NCI-H2227 treated with DMSO at 0.1 percent for 48 hours (cell line): ENCODE data around the gene CDK10.

Experiments used
- DNase-seq: peaks from one replicate; lab custom pipeline; 2025; lab: John Stamatoyannopoulos, UW

CDK10 gene

DNA sequence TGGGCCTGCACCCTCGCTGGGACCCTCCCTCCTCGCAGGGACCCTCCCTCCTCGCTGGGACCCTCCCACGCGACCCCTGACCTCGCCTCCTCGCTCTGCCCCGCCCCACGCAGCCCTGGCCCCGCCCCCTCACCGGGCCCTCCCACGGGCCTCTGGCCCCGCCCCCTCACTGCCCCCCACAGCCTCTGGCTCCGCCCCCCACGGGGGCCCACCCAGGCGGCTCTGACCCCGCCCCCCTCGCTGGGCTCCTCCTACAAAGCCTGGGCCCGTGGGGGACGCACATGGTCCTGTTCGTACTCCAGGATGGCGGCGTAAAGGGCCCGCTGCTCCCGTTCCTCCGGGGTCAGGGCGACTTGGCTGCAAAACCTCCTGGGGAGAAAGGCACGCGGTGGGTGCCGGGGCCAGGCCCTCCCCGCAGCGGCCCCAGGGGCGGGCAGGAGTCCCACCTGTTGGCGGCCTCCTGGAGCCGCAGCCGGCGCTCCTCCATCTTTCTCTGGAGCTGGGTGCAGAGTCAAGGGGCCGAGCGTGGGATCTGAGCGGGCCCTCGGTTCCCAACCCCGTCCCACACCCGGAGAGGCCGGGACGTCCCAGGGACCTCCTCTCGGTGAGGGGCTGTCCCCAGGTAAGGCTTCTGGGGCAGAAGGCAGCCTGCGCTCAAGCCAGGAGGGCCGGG is 25.2 kb downstream of the CDK10 start:
- DNase-seq, result no peak

DNA sequence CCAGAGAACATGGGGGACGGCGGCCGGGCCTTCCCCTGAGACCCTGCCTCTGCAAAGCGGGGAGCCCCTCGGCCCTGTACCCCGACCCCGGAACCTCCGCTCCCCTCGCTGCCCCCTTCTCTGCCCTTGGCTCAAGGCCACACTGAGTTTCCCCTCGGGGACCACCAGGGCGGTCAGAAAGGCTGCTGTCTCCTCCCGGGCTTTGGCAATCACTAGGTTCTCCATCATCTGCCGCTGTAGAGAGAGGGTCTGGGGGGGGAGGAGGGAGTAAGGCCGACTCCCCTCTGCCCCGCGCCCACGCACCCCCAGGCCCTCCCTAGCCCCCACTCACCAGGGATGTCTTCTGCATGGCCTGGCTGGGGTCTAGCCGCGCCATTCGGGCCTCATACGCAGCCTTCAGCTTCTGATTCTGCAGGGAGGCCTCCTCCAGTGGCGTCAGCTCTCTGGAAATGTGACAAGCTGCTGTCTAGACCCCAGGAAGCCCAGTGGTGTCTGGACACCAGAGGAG is 25.8 kb downstream of the CDK10 start:
- DNase-seq, result no peak

DNA sequence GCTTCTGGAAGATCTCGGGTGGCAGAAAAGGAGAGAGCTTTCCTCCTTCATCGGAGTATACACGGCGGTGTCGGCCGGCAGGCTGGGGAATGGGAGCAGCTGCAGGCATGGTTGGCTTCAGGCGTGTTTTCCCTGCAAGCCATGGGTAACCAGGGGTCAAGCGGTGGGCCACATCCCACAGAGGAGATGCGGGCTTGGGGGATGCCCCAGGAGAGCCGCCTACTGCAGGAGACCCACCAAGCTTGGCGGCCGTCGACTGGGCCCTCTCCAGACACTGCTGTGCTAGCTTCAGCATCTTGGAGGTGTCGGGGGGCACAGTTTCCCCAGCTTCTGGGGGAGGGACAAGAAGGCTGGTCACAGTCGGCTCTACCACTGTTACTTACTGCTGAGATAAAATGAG is 30.0 kb downstream of the CDK10 start:
- DNase-seq, result no peak

DNA sequence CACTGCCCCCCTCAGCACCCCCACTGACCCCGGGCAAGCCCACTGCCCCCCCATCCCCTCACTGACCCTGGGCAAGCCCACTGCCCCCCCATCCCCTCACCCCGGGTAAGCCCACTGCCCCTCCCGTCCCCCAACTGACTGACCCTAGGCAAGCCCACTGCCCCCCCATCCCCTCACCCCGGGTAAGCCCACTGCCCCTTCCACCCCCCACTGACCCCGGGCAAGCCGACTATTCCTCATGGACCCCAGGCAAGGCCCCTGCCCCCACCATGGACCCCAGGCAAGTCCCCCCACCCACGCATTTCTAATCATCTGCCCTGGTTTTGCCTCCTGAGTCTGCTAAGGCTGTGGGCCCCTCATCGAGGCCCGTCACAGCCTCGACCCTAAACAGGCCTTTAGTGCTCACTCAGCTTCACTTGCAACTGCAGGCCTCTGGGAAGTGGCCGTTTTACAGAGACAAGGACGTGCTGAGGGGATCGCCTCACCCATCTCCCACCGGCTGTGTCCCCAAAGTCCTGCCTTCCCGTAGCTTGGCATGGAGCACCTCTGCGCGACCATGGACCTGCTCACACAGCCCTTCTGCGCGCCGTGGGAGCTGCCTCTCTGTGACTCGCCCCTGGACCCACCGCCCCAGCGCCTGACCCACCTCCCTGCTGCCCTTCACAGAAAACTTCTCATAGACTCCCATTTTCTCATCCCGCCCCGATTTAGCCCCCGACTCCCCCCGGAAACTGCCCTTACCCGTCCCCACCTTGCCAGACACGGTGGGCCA is 30.6 kb downstream of the CDK10 start:
- no peak for DNase-seq

DNA sequence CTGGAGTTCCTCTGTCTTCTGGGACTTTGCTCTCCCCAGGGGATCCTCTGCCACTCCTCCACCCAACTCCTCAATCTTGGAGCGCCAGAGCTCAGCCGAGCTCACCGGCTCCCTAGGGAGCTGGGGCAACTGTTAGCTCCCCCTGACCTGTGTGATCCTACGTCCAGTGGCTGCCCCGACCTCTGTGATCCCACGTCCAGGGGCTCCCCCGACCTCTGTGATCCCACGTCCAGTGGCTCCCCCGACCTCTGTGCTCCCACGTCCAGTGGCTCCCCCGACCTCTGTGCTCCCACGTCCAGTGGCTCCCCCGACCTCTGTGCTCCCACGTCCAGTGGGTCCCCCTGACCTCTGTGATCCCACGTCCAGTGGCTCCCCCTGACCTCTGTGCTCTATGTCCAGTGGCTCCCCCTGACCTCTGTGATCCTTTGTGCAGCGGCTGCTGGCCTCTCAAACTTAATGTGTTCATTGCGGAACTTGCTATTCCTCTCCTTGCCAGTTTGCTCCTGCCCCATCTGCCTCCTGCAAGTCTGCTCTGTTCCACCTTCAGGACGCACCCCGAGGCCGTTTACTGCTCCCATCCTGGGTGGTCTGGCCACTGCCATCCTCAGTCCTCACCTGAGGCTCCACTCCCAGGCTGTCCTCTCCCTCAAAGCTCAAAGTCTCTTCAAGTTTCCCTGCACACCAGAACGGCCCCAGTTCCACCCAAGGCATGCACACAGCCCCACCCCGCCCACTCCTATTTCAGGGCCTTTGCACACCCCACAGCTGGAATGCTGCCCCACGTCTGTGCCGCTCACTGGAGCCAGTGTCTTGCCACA is 31.4 kb downstream of the CDK10 start:
- DNase-seq, result no peak

DNA sequence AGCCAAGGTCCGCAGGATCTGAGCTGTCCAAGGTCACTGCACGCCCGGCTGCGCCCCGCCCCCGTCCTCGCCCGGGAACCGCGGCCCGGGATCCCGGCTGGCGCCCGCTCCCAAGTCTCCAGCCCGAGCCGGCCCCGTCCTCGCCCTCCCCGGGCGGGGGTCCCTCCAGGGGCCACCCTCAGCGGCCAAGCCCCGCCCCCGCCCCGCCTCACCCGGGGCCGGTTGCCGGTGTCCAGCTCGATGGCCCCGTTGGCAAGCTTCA is 34.0 kb downstream of the CDK10 start:
- DNase-seq, result no peak

DNA sequence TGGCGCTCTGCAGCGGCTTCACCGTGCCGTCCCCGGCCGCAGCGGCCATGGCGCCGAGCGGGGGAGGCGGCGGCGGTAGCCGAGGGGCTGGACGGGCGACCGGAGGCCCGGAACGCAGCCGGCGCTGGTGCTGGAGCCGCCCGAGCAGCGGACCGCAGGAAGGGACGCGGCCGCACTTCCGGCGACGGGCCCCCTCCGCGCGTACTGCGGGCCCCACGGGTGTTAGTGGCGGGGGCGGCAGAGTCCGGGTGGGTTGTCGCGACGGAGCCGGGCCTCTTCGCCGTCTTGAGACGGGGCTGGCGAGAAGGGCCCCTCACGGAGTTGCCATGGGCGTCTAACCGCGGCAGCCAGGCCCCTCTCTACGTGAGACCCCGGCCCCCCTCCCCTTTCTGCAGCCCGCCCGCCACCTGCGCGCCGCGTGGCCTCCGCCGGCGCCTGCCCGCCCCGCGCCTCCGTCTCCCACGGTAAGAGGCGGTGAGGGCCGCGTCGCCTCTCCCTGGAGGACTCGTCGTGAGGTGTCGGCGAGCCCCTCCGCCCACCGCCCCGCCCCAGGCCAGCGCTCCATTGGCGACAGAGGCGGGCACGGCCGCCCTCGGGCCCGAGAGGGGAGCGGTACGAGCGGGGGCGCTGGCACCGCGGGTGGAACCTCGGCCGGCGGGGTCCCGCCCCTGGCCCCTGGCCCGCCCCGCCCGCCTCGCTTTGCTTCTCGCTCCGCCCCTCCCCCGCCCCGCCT is 34.5 kb downstream of the CDK10 start, which contains the start of the genes VPS9D1 and ZNF276:
VPS9D1 (minus strand) TSS at position 86 of the 733 bp plus-strand sequence; CDS start at position 49, 37 bp downstream.
ZNF276 (plus strand) TSS at position 725 of the 733 bp plus-strand sequence. CDS start 104 bp downstream, outside the sequence.
- DNase-seq, result peak; percentile 65

DNA sequence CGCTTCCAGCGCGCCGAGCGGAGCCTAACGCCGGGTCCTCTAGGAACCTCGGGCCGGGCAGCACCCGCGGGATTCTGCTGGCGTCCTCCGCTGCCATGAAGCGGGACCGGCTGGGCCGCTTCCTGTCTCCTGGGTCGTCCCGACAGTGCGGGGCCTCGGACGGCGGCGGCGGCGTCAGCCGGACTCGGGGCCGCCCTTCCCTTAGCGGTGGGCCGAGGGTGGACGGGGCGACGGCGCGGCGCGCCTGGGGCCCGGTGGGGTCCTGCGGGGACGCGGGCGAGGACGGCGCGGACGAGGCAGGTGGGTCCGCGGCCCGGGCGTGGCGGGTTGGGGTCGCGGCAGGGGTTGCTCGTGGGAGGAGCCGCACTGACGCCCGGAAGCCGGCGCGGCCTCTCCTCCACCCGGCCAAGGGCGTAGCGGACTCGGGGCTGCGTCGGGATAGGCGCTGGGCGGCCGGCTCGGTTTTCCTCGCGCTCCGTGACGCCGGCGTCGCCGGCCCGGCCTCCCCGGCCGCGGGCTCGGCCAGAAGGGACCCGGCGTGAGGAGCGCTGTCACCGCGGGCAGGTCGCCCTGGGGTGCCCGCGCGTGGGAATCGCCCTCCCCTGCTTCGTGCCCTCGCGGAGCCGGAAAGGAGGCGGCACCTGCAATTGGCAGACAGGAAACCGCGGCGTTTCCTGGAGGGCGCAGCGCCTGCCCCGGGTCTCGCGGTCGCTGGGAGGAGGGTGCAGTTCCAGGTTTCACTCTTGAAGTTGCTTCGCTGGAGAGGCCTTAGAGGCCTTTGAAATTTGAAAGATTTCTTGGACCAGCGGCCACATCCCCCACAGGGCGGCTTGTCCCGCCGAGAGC is 35.3 kb downstream of the CDK10 start:
- DNase-seq, result no peak

DNA sequence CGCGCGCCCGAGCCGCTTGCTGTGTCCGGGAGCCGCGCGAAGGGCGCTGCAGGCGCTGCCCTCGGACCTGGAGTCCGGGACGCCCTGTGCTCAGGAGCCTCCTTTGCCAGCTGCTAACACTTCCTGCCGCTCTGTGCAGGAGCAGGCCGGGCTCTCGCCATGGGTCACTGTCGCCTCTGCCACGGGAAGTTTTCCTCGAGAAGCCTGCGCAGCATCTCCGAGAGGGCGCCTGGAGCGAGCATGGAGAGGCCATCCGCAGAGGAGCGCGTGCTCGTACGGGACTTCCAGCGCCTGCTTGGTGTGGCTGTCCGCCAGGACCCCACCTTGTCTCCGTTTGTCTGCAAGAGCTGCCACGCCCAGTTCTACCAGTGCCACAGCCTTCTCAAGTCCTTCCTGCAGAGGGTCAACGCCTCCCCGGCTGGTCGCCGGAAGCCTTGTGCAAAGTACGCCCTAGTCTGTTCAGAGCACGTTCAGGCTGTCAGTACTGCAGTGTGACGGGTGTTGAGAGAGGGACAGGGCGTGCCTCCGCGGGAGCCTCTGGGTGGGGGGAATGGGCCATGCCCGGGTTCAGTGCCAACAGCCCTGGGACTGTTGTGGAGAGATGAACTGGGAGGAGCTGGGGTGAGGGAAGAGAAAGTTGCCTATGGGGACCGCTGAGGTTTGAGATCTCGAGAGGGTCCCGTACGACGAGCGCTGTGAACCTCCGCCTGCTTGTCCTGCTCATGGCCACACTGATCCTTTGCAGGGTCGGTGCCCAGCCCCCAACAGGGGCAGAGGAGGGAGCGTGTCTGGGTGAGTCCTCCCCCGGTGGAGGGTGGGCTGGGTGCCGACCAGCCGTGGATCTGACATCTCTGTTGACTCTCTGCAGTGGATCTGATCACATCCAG is 36.1 kb downstream of the CDK10 start:
- peak; percentile 20 for DNase-seq

DNA sequence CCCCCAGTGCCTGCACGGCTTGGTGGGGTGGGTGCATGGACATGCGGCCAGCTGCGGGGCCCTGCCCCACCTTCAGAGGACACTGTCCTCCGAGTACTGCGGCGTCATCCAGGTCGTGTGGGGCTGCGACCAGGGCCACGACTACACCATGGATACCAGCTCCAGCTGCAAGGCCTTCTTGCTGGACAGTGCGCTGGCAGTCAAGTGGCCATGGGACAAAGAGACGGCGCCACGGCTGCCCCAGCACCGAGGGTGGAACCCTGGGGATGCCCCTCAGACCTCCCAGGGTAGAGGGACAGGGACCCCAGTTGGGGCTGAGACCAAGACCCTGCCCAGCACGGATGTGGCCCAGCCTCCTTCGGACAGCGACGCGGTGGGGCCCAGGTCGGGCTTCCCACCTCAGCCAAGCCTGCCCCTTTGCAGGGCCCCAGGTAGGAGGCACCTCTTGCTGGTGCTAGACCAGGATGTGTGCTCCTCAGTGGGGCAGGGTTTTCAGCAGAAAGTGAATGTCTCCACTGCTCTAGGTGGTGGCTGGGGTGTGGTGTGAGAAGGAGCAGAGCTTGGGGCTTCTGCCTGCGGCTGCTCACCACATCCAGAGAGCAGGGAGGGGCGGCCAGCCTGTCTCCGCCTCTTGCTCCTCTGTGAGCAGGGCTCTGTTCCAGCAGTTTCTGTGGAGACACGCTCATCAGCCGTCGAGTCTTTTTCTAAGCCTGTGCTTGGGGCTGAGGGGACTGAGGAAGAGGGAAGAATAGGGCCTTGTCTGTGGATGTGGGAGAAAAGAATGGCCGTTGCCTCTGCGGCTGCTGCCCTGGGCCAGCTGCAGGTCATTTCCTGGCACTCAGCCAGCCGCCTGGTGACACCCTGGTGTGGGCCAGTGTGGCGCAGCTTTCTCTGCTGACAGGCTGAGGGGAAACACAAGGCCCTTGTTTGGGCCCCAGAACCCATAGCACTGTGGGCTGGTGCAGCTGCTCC is 37.1 kb downstream of the CDK10 start:
- DNase-seq, result no peak

DNA sequence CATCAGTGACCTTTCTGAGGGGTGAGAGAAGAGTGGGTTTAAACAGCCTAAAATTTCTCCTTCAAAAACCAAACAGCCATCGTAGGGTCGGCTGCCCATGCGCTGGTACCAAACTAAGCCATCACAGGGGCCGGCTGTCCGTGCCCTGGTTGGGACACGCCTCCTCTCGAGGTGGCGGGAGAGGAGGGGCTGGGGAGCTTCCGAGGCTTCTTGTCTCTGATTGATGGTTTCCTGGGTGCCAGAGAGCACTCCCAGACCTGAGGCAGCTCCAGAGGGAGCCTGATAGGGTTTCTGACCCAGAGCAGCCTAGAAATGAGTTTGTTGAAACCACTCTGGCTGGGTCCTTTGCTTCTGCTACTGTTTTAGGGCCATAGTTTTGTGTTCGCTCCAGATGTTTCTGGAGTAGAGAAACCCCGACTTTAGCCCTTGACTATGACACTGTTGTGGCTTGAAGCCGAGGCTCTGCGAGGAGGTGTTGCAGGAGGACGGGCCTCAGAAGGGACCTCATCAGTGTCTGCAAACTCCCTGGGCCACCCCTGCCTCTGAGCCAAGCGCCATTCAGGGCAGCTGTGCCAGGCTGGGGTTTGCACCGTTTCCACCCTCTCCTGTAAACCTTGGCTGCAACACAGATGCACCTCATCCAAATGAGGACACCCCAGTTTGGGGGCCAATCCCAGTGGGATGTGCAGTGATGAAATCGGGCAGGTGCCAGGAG is 41.1 kb downstream of the CDK10 start:
- DNase-seq, result no peak

DNA sequence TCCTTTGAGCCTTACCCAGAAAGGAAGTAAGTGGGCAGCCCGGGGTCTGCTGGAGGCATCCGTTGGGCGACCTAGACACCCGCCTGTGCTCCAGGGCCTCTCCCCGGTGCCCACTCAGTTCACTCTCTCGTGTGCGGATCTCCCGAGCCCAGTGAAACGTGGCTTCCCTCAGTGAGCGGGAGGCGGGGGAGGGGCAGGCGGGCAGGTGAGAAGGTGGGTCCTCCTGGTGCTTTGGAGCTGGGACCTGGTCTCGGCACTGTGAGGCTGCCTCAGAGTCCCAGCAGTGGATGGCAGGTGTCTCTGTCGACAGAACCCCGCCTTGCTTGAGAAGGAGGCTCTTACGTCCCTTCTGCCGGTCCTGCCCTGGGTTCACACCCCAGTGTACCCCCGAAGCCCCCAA is 42.8 kb downstream of the CDK10 start:
- no peak for DNase-seq

DNA sequence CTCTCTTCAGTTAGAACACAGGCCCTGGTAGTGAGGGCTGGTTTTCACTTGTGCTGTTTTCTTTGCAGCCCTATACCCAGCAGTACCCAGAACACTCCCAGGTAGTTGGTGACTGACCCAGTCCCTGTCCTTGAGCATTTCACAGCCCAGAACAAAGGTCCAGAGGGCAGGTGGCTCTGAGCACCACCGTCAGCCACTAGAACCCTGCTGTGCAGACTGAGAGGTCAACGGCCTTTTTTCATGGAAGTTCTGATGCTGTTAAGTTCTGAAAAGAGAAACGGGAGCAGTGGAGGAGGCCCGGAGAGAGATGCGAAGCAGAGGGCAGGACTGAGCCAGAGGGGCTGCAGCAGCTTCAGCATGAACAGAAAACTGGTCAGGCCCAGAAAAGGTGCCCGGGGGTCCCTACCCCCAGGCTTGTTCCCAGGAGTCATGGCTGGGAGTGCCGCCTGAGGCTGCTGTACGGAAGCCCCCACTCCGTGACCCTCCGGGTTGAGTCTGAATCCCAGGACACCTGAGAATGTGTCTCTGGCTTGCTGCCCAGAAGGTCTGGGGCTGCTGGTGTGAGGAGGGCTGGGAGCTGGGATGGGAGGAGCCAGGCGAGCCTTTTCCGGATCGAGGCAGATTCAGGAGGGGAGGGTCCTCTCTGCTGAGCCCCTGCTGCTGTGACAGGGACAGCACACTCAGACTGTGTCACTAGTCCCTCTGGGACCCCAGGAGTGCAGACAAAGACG is 43.5 kb downstream of the CDK10 start:
- no peak for DNase-seq

DNA sequence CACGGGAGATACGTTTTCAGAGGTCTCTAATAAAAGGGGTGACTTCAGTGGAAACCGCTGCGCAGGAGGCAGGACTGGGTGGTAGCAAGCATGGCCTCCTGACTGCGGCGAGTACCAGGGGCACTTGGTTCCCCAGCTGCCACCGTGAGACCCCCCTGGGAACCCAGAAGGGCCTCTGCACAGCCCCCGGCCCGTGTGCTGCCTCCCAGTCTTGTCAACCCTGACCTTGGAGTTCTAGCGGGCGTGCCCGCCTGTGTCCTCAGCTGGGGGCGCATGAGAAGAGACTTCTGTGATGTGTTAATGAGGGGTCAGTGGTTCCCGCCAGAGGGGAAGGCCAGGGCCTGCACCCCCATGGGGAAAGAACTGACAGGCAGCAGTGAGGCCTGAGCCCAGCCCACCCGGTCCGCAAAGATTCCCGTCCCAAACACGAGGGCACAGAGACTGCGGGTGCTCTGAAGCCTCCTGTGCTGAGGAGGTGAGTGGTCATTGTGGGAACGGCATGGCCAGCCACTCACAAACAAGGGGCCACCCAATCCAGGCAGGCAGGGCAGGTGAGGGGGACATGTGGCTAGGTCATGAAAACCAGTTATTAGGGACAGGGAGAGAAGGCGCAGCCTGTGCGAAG is 44.2 kb downstream of the CDK10 start:
- no peak for DNase-seq

DNA sequence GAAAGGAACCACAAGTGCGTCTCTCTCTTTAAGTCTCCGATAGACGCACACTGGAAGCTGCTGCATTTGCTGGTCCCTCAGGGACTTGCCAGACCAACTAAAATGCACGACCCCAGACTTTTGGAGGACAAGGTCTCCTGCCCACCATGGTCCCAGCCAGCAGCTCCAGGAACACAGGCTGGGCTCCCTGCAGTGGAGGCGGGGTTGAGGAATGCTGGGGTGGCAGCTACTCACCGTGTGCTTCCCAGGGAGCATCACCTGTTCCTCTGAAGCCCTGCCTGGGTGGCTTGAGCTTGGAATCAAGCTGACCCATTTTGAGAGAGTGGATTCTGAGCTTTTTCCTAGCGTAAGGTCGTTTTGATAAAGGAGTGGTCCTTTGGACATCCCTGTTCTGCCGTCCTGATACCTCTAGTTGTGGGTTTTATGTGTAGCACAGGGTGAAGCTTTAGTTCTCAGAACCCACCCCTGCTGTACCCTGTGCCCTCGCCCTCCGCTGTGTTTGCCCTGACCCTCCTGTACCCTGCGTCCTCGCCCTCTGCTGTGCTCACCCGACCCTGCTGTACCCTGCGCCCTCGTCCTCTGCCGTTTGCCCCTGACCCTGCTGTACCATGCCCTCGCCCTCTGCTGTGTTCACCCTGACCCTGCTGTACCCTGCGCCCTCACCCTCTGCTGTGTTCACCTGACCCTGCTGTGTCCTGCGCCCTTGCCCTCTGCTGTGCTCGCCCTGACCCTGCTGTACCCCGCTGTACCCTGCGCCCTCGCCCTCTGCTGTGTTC is 45.8 kb downstream of the CDK10 start:
- no peak for DNase-seq

DNA sequence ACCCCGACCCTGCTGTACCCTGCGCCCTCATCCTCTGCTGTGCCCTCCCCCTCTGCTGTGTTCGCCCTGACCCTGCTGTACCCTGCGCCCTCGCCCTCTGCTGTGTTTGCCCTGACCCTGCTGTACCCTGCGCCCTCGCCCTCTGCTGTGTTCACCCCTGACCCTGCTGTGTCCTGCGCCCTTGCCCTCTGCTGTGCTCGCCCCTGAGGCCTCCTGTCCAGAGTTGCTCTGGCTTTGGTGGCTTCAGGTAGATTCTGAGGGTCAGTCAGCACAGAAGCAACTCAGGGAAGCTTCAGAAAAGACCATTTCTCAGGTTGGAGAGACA is 46.4 kb downstream of the CDK10 start:
- DNase-seq, result no peak
